ENCODE results near the gene REPS1. TPM values are rescaled to one million over a fixed set of nuclear protein-coding genes. Genes with fewer than 3 reads are reported as not detected.

Gene REPS1
- total RNA-seq, 1 experiment from 2014 or later, result 63.4 TPM

DNA sequence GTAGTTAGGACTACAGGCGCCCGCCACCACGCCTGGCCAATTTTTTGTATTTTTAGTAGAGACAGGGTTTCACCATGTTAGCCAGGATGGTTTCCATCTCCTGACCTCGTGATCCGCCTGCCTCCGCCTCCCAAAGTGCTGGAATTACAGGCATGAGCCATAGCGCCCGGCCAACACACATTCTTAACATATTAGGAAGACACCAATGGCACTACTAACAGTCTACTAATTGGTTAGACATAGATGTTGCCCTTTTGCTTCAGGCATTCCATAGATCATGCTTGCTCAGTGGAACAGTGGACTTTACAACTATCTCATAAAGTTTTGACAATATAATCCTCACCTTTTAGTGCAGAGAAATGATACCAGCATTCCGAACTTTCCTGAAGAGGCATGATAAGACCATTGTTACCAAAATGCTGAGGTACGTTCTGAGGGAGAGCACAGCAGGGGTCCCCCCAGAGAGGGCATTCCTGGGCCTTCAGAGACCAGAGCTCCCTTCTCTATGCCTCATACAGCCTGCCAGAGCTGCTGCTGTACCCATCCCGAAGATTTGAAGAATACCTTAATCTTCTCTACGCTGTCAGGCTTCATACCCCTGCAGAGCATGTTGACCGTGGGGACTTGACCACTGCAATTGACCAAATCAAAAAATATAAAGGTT is 102.8 kb downstream of the REPS1 start:
- TF ChIP-seq CTCF (conservative IDR thresholded peaks at IDR 0.05; ENCODE audit: low read depth, low read length), result no peak
- no peak for TF ChIP-seq EZH2 (IDR thresholded peaks at IDR 0.05; ENCODE audit: borderline replicate concordance, low read depth, low read length, poor library complexity, severe bottlenecking)
- intact Hi-C loops (cut with micrococcal nuclease; ENCODE audit: unreplicated experiment), result no loop called here
- no peaks in the 10 kb centered on the region for H3K4me1 ChIP-seq (ENCODE audit: insufficient read depth, low read length, poor library complexity, severe bottlenecking)
- BruUV-seq (replicated peaks), result no TSS peak
- DNase-seq (ENCODE audit: low spot score), result no peak
- CTCF ChIA-PET, result no interaction called here
- H3K9me3 ChIP-seq (ENCODE audit: low read depth, low read length, poor library complexity, severe bottlenecking), result no peaks in the 10 kb centered on the region
- H3K27me3 ChIP-seq (replicated peaks; ENCODE audit: insufficient read depth, low read depth, low read length, poor library complexity), result no peaks in the 10 kb centered on the region
- no peak overlapping the region for H3K27ac ChIP-seq (ENCODE audit: low read depth, low read length, poor library complexity, severe bottlenecking)
- H3K36me3 ChIP-seq (ENCODE audit: insufficient read depth, low read length, poor library complexity, severe bottlenecking), result no peaks in the 10 kb centered on the region
- H3K4me3 ChIP-seq (ENCODE audit: low read depth, low read length, poor library complexity, severe bottlenecking), result no peak overlapping the region
- POLR2A ChIA-PET (ENCODE audit: low non-redundant PET), result no interaction called here

GRCh38 chr6:138882369-138883017 is 105.6 kb downstream of the REPS1 start:
- CTCF ChIA-PET, result no interaction called here
- BruUV-seq (replicated peaks), result no TSS peak
- Histone ChIP-seq H3K9me3 (ENCODE audit: low read depth, low read length, poor library complexity, severe bottlenecking) (no peaks in the 10 kb centered on the region), H3K27me3 (replicated peaks; ENCODE audit: insufficient read depth, low read depth, low read length, poor library complexity) (no peaks in the 10 kb centered on the region), H3K4me1 (ENCODE audit: insufficient read depth, low read length, poor library complexity, severe bottlenecking) (no peaks in the 10 kb centered on the region), H3K27ac (ENCODE audit: low read depth, low read length, poor library complexity, severe bottlenecking) (no peak overlapping the region), H3K4me3 (ENCODE audit: low read depth, low read length, poor library complexity, severe bottlenecking) (no peak overlapping the region), H3K36me3 (ENCODE audit: insufficient read depth, low read length, poor library complexity, severe bottlenecking) (no peaks in the 10 kb centered on the region)
- intact Hi-C loops (cut with micrococcal nuclease; ENCODE audit: unreplicated experiment), result no loop called here
- POLR2A ChIA-PET (ENCODE audit: low non-redundant PET), result no interaction called here
- DNase-seq (ENCODE audit: low spot score), result no peak
- TF ChIP-seq CTCF (conservative IDR thresholded peaks at IDR 0.05; ENCODE audit: low read depth, low read length) (no peak), EZH2 (IDR thresholded peaks at IDR 0.05; ENCODE audit: borderline replicate concordance, low read depth, low read length, poor library complexity, severe bottlenecking) (no peak)

DNA sequence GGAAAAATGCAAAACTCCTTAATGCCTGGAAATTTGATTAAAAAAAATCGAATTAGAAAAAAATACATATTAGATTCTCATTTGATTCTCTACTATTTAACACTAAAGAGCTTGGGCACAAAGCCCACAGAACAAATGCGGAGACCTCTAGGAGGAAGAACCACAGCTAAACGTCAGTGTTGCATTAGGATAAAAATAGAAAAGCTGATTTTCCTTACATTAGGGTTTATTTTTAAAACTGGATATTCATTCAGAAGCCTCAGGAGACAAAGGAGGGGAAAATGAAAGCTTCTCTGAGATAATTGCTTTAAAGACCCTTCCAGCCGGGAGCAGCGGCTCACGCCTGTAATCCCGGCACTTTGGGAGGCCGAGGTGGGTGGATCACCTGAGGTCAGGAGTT is 114.9 kb downstream of the REPS1 start:
- DNase-seq (ENCODE audit: low spot score), result no peak
- intact Hi-C loops (cut with micrococcal nuclease; ENCODE audit: unreplicated experiment), result no loop called here
- Histone ChIP-seq H3K36me3 (ENCODE audit: insufficient read depth, low read length, poor library complexity, severe bottlenecking) (no peaks in the 10 kb centered on the region), H3K9me3 (ENCODE audit: low read depth, low read length, poor library complexity, severe bottlenecking) (no peaks in the 10 kb centered on the region), H3K27me3 (replicated peaks; ENCODE audit: insufficient read depth, low read depth, low read length, poor library complexity) (no peaks in the 10 kb centered on the region), H3K27ac (ENCODE audit: low read depth, low read length, poor library complexity, severe bottlenecking) (no peak overlapping the region), H3K4me3 (ENCODE audit: low read depth, low read length, poor library complexity, severe bottlenecking) (no peak overlapping the region), H3K4me1 (ENCODE audit: insufficient read depth, low read length, poor library complexity, severe bottlenecking) (no peaks in the 10 kb centered on the region)
- BruUV-seq (replicated peaks), result no TSS peak
- CTCF ChIA-PET, result no interaction called here
- POLR2A ChIA-PET (ENCODE audit: low non-redundant PET), result no interaction called here
- no peak for TF ChIP-seq CTCF (conservative IDR thresholded peaks at IDR 0.05; ENCODE audit: low read depth, low read length)
